ENCODE data around the gene PDE4D.

PDE4D gene

DNA sequence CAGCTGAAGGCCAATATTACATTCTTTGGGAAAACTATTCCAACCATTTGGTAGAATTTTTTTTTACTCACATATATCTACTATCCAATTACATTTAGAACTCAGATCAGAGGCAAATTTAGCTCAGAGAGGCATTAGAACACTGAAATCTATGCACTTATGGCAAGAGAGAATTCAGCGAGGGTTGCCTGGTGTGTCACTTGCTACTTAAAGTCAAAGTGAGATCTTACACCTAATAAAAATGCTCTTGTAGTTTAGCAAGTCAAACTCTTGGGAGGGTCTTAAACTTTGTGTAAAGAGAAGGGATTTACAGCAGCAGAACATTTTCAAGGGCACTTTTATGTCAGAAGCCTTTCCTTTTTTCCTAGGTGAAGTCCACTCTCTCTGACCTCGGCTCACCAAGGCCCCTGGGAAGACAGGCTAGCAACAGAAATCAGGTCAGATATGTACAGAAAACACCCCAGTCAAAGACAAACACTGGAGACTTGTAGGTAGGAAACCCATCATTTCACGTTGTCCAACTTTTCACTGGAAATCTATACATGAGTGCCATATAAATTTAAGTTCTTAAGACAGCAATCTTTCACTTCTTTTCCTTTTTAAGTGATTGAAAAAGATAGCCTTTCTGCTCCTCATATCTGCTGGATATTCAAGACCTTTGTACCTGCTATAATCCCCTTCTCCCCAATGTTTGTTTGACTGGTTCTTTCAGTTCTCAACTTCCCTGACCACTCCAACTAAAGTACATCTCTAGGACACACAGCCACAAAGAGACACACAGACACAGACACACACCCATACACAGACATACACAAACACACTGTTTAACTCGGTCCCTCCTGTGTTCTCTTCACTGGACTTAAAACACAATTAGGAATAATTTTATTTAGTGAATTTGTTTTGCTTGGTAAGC lies 635.8 kb downstream of the PDE4D start:
- no peak overlapping the region for H3K27ac ChIP-seq (ENCODE audit: low read depth, low read length)

DNA sequence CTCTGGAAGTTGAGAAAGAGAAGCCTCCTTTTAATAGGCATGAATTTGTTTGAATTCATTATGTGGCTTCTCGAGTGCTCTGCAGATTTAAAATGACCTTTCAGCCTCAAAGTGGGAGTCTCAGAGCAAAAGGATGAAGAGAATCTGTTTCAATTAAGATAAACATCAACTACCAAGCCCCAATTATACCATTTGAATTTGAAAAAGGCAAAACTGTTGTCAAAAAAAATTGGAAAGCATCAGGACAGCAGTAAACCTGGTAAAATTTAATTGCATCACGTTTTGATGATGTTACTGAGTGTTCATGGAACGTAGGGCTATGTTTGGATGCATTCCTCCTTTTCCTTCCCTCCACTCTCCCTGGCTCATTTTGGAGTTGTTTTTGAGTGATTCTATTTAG lies 637.2 kb downstream of the PDE4D start:
- H3K27me3 ChIP-seq (ENCODE audit: control insufficient read depth in 1 of 2, insufficient read depth in 2 of 2, low read length in 2 of 2), result no peaks in the 10 kb centered on the region
- no peak overlapping the region for H3K4me3 ChIP-seq (ENCODE audit: low read depth in 1 of 2, low read length in 2 of 2)
- H3K4me1 ChIP-seq (ENCODE audit: control insufficient read depth in 1 of 2, insufficient read depth in 2 of 2, low read length in 2 of 2), result peaks cover 5 to 23% of the 10 kb centered on the region in 2 donors
- H3K9ac ChIP-seq (ENCODE audit: low read depth in 1 of 2, low read length in 2 of 2), result no peak overlapping the region
- no peak overlapping the region for H3K27ac ChIP-seq (ENCODE audit: low read depth, low read length)
- no peaks in the 10 kb centered on the region for H3K9me3 ChIP-seq (ENCODE audit: control insufficient read depth in 1 of 2, low read length in 2 of 2)
- no peaks in the 10 kb centered on the region for H3K36me3 ChIP-seq (ENCODE audit: control insufficient read depth in 1 of 2, insufficient read depth in 2 of 2, low read length in 2 of 2)

More for the DNA sequence above, 635.8 kb downstream of the PDE4D start:
- Histone ChIP-seq H3K27me3 (ENCODE audit: control insufficient read depth in 1 of 2, insufficient read depth in 2 of 2, low read length in 2 of 2) (no peaks in the 10 kb centered on the region), H3K4me1 (ENCODE audit: control insufficient read depth in 1 of 2, insufficient read depth in 2 of 2, low read length in 2 of 2) (peaks cover 5 to 23% of the 10 kb centered on the region in 2 donors), H3K9ac (ENCODE audit: low read depth in 1 of 2, low read length in 2 of 2) (no peak overlapping the region), H3K36me3 (ENCODE audit: control insufficient read depth in 1 of 2, insufficient read depth in 2 of 2, low read length in 2 of 2) (no peaks in the 10 kb centered on the region), H3K9me3 (ENCODE audit: control insufficient read depth in 1 of 2, low read length in 2 of 2) (no peaks in the 10 kb centered on the region), H3K4me3 (ENCODE audit: low read depth in 1 of 2, low read length in 2 of 2) (no peak overlapping the region)

DNA sequence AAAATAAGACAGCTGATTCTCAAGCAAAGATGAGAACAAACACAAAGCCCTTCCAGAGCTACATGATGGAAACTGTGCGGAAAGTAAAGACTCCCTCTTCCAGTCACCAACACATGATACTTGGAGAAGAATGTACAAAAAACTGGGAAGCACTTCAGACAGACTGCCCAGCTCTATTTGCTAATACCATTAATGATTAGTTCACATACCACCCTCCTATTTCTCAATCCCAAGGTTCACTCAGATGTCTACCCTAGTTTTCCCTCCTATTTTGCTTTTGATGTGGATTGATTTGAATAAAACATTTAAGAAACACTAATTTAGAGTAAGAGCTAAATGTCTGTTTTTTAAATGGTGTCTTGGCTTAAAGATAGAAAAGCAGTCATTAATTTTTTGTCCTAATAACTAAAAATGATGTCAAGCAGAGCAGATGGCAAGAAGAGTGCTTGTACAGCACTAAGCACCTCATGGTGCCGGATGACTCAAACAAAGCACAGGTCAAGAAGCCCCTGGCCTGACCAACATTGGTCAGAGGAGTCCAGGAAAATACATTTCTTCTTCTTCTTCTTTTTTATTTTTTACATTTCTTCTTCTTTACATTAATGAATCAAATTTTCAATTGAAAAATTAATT lies 639.4 kb downstream of the PDE4D start:
- Histone ChIP-seq H3K36me3 (ENCODE audit: control insufficient read depth in 1 of 2, insufficient read depth in 2 of 2, low read length in 2 of 2) (no peaks in the 10 kb centered on the region), H3K27ac (ENCODE audit: low read depth, low read length) (no peak overlapping the region), H3K27me3 (ENCODE audit: control insufficient read depth in 1 of 2, insufficient read depth in 2 of 2, low read length in 2 of 2) (no peaks in the 10 kb centered on the region), H3K9ac (ENCODE audit: low read depth in 1 of 2, low read length in 2 of 2) (no peak overlapping the region), H3K4me1 (ENCODE audit: control insufficient read depth in 1 of 2, insufficient read depth in 2 of 2, low read length in 2 of 2) (peaks cover 5 to 23% of the 10 kb centered on the region in 2 donors), H3K4me3 (ENCODE audit: low read depth in 1 of 2, low read length in 2 of 2) (no peak overlapping the region), H3K9me3 (ENCODE audit: control insufficient read depth in 1 of 2, low read length in 2 of 2) (no peaks in the 10 kb centered on the region)

DNA sequence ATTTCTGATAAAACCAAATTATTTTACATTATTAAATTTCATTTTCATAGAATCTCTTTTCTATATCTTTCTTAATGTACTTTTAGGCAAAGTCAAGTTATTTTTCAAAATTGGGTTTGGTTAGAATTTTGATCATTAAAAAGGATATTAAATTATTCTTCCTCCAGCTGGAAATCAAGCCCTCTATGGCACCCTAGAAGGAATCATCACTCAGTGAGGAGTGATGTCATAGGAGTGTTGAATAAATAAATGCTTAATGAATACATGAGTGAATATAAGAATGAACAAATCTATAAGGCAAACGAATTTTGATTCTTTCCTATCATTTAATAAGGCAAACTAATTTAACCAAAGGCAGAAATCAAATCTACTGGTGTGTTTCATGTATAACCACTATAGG lies 639.9 kb downstream of the PDE4D start:
- no peak overlapping the region for H3K27ac ChIP-seq (ENCODE audit: low read depth, low read length)
- H3K9me3 ChIP-seq (ENCODE audit: control insufficient read depth in 1 of 2, low read length in 2 of 2), result no peaks in the 10 kb centered on the region
- no peaks in the 10 kb centered on the region for H3K27me3 ChIP-seq (ENCODE audit: control insufficient read depth in 1 of 2, insufficient read depth in 2 of 2, low read length in 2 of 2)
- H3K4me3 ChIP-seq (ENCODE audit: low read depth in 1 of 2, low read length in 2 of 2), result no peak overlapping the region
- no peaks in the 10 kb centered on the region for H3K36me3 ChIP-seq (ENCODE audit: control insufficient read depth in 1 of 2, insufficient read depth in 2 of 2, low read length in 2 of 2)
- H3K9ac ChIP-seq (ENCODE audit: low read depth in 1 of 2, low read length in 2 of 2), result no peak overlapping the region
- peaks cover 5 to 23% of the 10 kb centered on the region in 2 donors for H3K4me1 ChIP-seq (ENCODE audit: control insufficient read depth in 1 of 2, insufficient read depth in 2 of 2, low read length in 2 of 2)

DNA sequence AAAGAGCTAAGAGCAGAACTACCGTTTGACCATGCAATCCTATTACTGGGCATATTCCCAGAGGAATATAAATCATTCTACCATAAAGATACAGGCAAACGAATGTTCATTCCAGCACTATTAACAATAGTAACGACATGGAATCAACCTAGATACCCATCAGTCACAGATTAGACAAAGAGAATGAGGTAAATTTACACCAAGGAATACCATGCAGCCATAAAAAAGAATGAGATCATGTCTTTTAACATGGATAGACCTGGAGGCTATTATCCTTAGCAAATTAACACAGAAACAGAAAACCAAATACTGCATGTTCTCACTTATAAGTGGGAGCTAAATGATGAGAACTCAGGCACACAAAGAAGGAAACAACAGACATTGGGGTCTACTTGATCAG lies 641.9 kb downstream of the PDE4D start:
- no peak overlapping the region for H3K4me3 ChIP-seq (ENCODE audit: low read depth in 1 of 2, low read length in 2 of 2)
- H3K36me3 ChIP-seq (ENCODE audit: control insufficient read depth in 1 of 2, insufficient read depth in 2 of 2, low read length in 2 of 2), result no peaks in the 10 kb centered on the region
- H3K27ac ChIP-seq (ENCODE audit: low read depth, low read length), result no peak overlapping the region
- no peaks in the 10 kb centered on the region for H3K9me3 ChIP-seq (ENCODE audit: control insufficient read depth in 1 of 2, low read length in 2 of 2)
- no peaks in the 10 kb centered on the region for H3K27me3 ChIP-seq (ENCODE audit: control insufficient read depth in 1 of 2, insufficient read depth in 2 of 2, low read length in 2 of 2)
- no peak overlapping the region for H3K9ac ChIP-seq (ENCODE audit: low read depth in 1 of 2, low read length in 2 of 2)
- H3K4me1 ChIP-seq (ENCODE audit: control insufficient read depth in 1 of 2, insufficient read depth in 2 of 2, low read length in 2 of 2), result peaks cover 0 to 9% of the 10 kb centered on the region in 2 donors

DNA sequence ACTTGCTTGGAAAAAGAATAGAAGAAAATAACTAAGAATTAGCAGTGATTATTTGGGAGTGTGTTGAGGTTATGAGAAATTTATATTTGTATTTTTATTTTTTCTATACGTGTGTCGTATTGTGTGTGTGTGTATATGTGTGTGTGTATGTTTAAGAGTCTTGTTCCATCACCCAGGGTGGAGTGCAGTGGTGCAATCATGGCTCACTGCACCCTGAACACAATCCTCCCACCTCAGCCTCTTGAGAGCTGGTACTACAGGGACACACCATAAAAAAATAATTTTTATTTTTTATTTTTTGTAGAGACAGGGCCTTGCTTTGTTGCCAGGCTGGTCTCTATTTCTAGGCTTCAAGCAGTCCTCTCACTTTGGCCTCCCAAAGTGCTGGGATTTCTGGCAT lies 643.8 kb downstream of the PDE4D start:
- Histone ChIP-seq H3K9me3 (ENCODE audit: control insufficient read depth in 1 of 2, low read length in 2 of 2) (no peaks in the 10 kb centered on the region), H3K27me3 (ENCODE audit: control insufficient read depth in 1 of 2, insufficient read depth in 2 of 2, low read length in 2 of 2) (no peaks in the 10 kb centered on the region), H3K27ac (ENCODE audit: low read depth, low read length) (no peak overlapping the region), H3K9ac (ENCODE audit: low read depth in 1 of 2, low read length in 2 of 2) (no peak overlapping the region), H3K4me3 (ENCODE audit: low read depth in 1 of 2, low read length in 2 of 2) (no peak overlapping the region), H3K36me3 (ENCODE audit: control insufficient read depth in 1 of 2, insufficient read depth in 2 of 2, low read length in 2 of 2) (no peaks in the 10 kb centered on the region), H3K4me1 (ENCODE audit: control insufficient read depth in 1 of 2, insufficient read depth in 2 of 2, low read length in 2 of 2) (peaks cover 0 to 3% of the 10 kb centered on the region in 2 donors)

DNA sequence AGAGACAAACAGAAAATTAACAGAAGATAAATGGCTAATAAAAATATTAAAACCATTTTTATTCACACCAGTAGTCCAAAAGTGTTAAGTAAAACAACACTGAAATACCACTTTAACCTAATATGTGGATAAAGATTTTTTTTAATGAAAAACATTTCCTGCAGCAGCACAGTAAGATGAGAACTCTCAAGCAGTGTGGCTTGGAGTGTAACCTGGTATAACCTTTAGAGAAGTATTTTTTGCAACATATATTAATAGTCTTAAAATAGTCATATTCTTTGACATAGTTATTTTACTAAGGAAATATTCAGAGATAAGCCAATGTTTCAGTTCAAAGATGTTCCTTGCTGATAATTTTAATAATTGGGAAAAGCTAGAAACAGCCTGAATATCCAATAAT lies 644.4 kb downstream of the PDE4D start:
- H3K9me3 ChIP-seq (ENCODE audit: control insufficient read depth in 1 of 2, low read length in 2 of 2), result no peaks in the 10 kb centered on the region
- no peaks in the 10 kb centered on the region for H3K27me3 ChIP-seq (ENCODE audit: control insufficient read depth in 1 of 2, insufficient read depth in 2 of 2, low read length in 2 of 2)
- H3K4me1 ChIP-seq (ENCODE audit: control insufficient read depth in 1 of 2, insufficient read depth in 2 of 2, low read length in 2 of 2), result peaks cover 0 to 3% of the 10 kb centered on the region in 2 donors
- no peak overlapping the region for H3K4me3 ChIP-seq (ENCODE audit: low read depth in 1 of 2, low read length in 2 of 2)
- H3K27ac ChIP-seq (ENCODE audit: low read depth, low read length), result no peak overlapping the region
- no peak overlapping the region for H3K9ac ChIP-seq (ENCODE audit: low read depth in 1 of 2, low read length in 2 of 2)
- no peaks in the 10 kb centered on the region for H3K36me3 ChIP-seq (ENCODE audit: control insufficient read depth in 1 of 2, insufficient read depth in 2 of 2, low read length in 2 of 2)

DNA sequence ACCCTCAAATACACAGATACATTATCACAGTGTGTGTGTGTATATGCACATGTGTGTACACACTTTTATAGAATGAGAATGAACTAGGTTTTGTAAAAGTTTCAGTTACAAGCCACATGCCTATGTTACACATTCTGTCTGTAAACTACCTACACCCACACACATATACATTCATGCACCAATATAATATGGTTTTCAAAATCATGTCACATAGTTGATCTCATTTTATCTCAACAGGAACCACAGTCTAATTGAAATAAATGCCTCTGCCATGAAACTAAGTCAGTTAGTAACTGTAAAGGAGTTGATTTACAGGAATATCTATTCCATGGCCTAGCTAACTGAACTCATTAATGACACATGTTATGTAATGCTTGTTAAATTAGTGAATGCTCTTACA lies 646.6 kb downstream of the PDE4D start:
- Histone ChIP-seq H3K27me3 (ENCODE audit: control insufficient read depth in 1 of 2, insufficient read depth in 2 of 2, low read length in 2 of 2) (no peaks in the 10 kb centered on the region), H3K9ac (ENCODE audit: low read depth in 1 of 2, low read length in 2 of 2) (no peak overlapping the region), H3K36me3 (ENCODE audit: control insufficient read depth in 1 of 2, insufficient read depth in 2 of 2, low read length in 2 of 2) (no peaks in the 10 kb centered on the region), H3K4me1 (ENCODE audit: control insufficient read depth in 1 of 2, insufficient read depth in 2 of 2, low read length in 2 of 2) (peaks cover 0 to 7% of the 10 kb centered on the region in 2 donors), H3K27ac (ENCODE audit: low read depth, low read length) (no peak overlapping the region), H3K9me3 (ENCODE audit: control insufficient read depth in 1 of 2, low read length in 2 of 2) (no peaks in the 10 kb centered on the region), H3K4me3 (ENCODE audit: low read depth in 1 of 2, low read length in 2 of 2) (no peak overlapping the region)

DNA sequence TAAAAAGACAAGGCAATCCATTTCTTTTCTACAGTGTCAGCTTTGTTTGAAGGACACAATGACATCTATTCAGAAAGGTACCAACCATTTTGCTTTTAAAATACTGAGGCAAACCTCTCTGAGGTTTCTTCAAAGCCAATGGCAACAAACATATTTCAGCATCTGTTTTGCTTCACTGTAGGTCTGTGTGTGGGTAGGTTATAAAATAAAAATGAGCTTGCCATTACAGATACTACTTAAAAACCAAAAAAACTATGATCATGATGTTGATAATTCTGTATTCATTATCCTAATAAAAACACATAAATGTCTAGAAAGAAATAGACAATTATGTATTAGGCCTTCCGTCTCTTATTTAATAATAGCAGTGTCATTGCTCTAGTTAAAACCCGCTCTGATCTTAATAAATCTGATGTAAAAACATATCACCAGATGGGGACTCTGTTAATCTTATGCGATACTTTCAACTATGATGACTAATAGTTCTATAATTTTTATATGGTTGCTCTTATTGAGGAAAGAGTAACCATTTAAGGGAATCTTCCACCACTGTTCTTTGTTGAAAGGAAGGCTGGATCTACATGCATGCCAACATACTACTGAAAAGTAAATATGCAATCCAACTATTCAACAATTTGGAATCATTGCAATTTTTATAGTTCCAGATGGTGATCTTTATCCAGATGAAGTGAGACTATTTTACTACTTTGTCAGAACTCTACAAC lies 647.2 kb downstream of the PDE4D start:
- Histone ChIP-seq H3K27ac (ENCODE audit: low read depth, low read length) (no peak overlapping the region), H3K9ac (ENCODE audit: low read depth in 1 of 2, low read length in 2 of 2) (no peak overlapping the region), H3K4me1 (ENCODE audit: control insufficient read depth in 1 of 2, insufficient read depth in 2 of 2, low read length in 2 of 2) (peaks cover 0 to 10% of the 10 kb centered on the region in 2 donors), H3K36me3 (ENCODE audit: control insufficient read depth in 1 of 2, insufficient read depth in 2 of 2, low read length in 2 of 2) (no peaks in the 10 kb centered on the region), H3K9me3 (ENCODE audit: control insufficient read depth in 1 of 2, low read length in 2 of 2) (no peaks in the 10 kb centered on the region), H3K4me3 (ENCODE audit: low read depth in 1 of 2, low read length in 2 of 2) (no peak overlapping the region), H3K27me3 (ENCODE audit: control insufficient read depth in 1 of 2, insufficient read depth in 2 of 2, low read length in 2 of 2) (no peaks in the 10 kb centered on the region)

DNA sequence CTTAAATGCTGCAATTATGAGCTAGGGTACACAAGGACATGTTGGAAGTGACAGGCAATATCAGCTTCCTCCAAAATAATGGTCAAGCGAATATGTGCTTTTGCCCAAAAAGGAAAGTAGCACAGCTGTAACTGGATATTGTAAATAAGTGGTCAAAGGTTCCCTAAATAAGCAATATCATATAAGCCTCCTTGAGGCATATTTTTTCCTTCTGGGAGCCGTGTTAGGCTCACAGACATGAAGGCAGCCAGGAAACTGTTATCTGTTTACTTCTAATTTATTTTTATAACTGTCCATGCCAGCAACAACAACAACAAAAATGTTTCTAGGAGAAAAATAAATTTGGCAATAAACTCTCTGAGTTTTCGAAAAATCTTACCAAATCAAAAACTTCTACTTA lies 648.3 kb downstream of the PDE4D start:
- H3K27ac ChIP-seq (ENCODE audit: low read depth, low read length), result no peak overlapping the region

More for the DNA sequence above, 648.3 kb downstream of the PDE4D start:
- Histone ChIP-seq H3K36me3 (ENCODE audit: control insufficient read depth in 1 of 2, insufficient read depth in 2 of 2, low read length in 2 of 2) (no peaks in the 10 kb centered on the region), H3K9me3 (ENCODE audit: control insufficient read depth in 1 of 2, low read length in 2 of 2) (no peaks in the 10 kb centered on the region), H3K4me1 (ENCODE audit: control insufficient read depth in 1 of 2, insufficient read depth in 2 of 2, low read length in 2 of 2) (peaks cover 0 to 16% of the 10 kb centered on the region in 2 donors), H3K4me3 (ENCODE audit: low read depth in 1 of 2, low read length in 2 of 2) (no peak overlapping the region), H3K27me3 (ENCODE audit: control insufficient read depth in 1 of 2, insufficient read depth in 2 of 2, low read length in 2 of 2) (no peaks in the 10 kb centered on the region), H3K9ac (ENCODE audit: low read depth in 1 of 2, low read length in 2 of 2) (no peak overlapping the region)

Data from duodenal mucosa (tissue), 2 donors.